Spinal cord (tissue), 10 donors: ENCODE data around the gene QRICH1. TPM values are rescaled to one million over a fixed set of nuclear protein-coding genes. Genes with fewer than 3 reads are reported as not detected.

ENCODE experiments used
- DNase-seq, 6 donors: peaks; one replicate each; pipeline versions ENCODE4 v3.0.0 to v3.0.0-alpha.2; 2013 to 2015; ENCODE audit warnings: low spot score in 6 of 6, low read depth in 4 of 6
- H3K27ac ChIP-seq: one replicate; pipeline ENCODE4 v1.5.1; 2013; ENCODE audit warnings: low read depth, low read length, control low read depth
- H3K27me3 ChIP-seq: one replicate; pipeline ENCODE4 v1.6.1; 2013; ENCODE audit warnings: low read length; ENCODE audit not compliant: control insufficient read depth, insufficient read depth
- H3K36me3 ChIP-seq: one replicate; pipeline ENCODE4 v1.6.1; 2013; ENCODE audit warnings: low read length; ENCODE audit not compliant: control insufficient read depth, insufficient read depth
- H3K4me1 ChIP-seq: one replicate; pipeline ENCODE4 v1.6.1; 2013; ENCODE audit warnings: low read length; ENCODE audit not compliant: control insufficient read depth, insufficient read depth
- H3K4me3 ChIP-seq: one replicate; pipeline ENCODE4 v1.5.1; 2013; ENCODE audit warnings: low read depth, low read length, control low read depth
- H3K9me3 ChIP-seq: one replicate; pipeline ENCODE4 v1.6.1; 2013; ENCODE audit warnings: low read length; ENCODE audit not compliant: control insufficient read depth, insufficient read depth
- WGBS: methylation state at CpG from one replicate; pipeline ENCODE4 v1.1.5; 2013; ENCODE audit warnings: missing lambda C conversion rate; ENCODE audit not compliant: insufficient coverage; 5-methylcytosine and 5-hydroxymethylcytosine counted together
- polyA plus RNA-seq, 2 donors: library from polyadenylated mRNA; unstranded; fragments of 120-200 nt; gene quantifications; one replicate each; pipeline ENCODE4 v1.2.1, GENCODE V29; 2013; ENCODE audit not compliant: insufficient read length in 2 of 2
- total RNA-seq, 2 donors: library from RNA; depleted of rRNA in 1 of 2; stranded (reverse); fragments of 120-200 nt in 1 of 2; fragments of >200 nt in 1 of 2; gene quantifications; one replicate each; pipeline versions ENCODE4 v1.2.3 to v1.2.4, GENCODE V29; 2013 to 2014
- donor health status: healthy.

Gene QRICH1
- total and polyA plus RNA-seq, 4 donors = 62.9 to 104 (median 82.3) TPM

DNA sequence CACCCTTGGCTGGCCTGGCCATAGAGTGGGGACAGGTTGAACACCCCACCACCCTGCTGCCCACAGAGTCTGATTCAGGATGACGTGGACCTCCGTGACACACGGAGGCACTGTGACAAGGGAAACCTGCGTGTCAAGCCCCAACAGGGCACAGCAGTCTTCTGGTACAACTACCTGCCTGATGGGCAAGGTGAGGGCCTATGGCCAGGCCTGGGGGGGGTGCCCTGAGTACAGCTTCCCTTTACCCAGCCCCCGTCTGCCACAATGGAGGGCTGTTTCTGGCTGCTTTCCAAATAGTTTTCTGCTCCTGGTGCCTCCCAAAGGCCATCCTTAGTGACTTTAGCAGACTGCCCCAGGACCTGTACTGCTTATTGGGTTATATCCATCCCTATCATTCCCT is 87.9 kb downstream of the QRICH1 start:
- Histone ChIP-seq H3K27me3 (no peaks in the 10 kb centered on the region), H3K4me1 (peaks cover 31% of the 10 kb centered on the region), H3K9me3 (no peaks in the 10 kb centered on the region), H3K4me3 (peak overlapping the region; percentile 99), H3K27ac (peak overlapping the region; percentile 99), H3K36me3 (peaks cover 33% of the 10 kb centered on the region)
- DNase-seq = no peak
- 95% methylated on average over 5 of the region's 5 CpGs for WGBS

DNA sequence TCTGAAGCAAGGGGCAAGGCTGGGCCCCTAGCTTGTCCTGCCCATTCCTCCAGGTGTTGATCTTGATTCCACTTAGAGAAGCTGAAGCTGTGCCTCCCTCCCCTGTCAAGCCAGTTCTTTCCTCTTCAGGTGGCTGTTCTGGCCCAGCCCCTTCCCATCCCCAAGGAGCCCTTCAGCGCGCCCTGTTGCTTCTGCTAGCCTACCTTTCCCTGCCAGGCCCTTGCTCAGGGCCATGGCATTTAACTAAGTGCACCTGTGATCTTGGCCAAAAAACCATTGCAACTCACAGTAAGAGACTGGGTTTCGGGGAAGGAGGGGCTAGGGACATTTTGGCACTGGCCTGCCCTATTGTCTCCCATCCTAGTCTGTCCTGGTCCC is 88.6 kb downstream of the QRICH1 start:
- DNase-seq = no peak
- H3K4me3 ChIP-seq = no peak overlapping the region
- H3K27ac ChIP-seq = no peak overlapping the region
- peaks cover 31% of the 10 kb centered on the region for H3K4me1 ChIP-seq
- H3K27me3 ChIP-seq = no peaks in the 10 kb centered on the region
- 94% methylated on average over 3 of the region's 3 CpGs for WGBS
- H3K36me3 ChIP-seq = peaks cover 35% of the 10 kb centered on the region
- no peaks in the 10 kb centered on the region for H3K9me3 ChIP-seq

DNA sequence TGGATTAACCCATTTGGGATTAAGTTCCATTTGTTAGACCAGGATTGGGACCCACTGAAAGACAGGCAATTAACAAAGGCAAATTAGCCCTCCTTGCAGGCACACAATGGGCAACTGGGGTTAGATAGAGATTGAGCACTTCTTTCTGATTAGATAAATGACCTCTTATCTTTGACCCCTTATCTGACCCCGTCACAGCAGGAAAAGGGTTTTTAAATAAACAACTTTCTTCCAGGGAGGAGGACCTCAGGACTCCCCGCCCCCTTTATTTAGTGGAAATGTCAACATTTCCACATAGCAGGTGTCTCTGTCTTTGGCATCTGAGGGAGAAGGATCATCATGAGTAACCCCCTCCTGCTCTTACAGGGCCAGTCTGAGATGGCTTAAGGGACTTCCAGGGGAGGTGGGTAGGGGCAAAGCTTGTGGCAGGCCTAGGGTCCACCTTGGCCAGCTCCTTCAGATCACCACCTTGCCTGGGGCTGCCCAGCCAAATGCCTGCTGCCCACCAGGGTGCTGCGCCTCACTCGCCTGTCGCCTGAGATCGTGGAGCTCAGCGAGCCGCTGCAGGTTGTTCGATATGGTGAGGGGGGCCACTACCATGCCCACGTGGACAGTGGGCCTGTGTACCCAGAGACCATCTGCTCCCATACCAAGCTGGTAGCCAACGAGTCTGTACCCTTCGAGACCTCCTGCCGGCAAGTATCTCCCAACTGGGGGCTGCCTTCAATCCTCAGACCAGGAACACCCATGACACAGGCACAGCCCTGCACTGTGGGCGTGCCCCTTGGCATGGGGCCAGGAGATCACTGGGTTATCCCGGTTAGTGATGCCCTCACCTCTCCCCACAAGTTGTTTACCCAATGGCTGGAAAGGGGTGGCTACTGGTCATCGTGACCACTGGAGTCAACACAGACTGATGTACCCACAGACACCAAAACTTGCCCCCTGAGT is 89.2 kb downstream of the QRICH1 start:
- 89% methylated on average over 14 of the region's 16 CpGs for WGBS
- peaks cover 33% of the 10 kb centered on the region for H3K36me3 ChIP-seq
- no peak for DNase-seq
- no peak overlapping the region for H3K27ac ChIP-seq
- H3K4me3 ChIP-seq = no peak overlapping the region
- H3K4me1 ChIP-seq = peaks cover 31% of the 10 kb centered on the region
- no peaks in the 10 kb centered on the region for H3K9me3 ChIP-seq
- H3K27me3 ChIP-seq = no peaks in the 10 kb centered on the region

DNA sequence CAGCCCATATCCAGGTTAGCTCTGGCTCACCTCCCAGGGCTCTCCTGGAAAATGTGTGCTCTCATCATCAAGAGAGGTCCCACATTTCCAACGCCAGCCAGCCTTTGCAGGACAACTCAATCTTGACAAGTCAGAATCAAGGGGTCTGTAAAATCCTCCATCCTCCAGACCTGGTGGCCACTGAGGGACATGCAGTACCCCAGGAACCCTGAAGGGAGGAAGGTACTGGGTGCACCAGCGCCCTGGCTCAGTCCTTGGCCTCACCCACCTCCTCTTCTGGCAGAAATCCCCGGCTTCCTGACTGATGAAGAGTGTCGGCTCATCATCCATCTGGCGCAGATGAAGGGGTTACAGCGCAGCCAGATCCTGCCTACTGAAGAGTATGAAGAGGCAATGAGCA is 92.7 kb downstream of the QRICH1 start:
- Histone ChIP-seq H3K4me3 (no peak overlapping the region), H3K27ac (no peak overlapping the region), H3K27me3 (no peaks in the 10 kb centered on the region), H3K4me1 (peaks cover 31% of the 10 kb centered on the region), H3K9me3 (no peaks in the 10 kb centered on the region), H3K36me3 (peaks cover 57% of the 10 kb centered on the region)
- WGBS = 91% methylated on average over 5 of the region's 6 CpGs
- DNase-seq = no peak

DNA sequence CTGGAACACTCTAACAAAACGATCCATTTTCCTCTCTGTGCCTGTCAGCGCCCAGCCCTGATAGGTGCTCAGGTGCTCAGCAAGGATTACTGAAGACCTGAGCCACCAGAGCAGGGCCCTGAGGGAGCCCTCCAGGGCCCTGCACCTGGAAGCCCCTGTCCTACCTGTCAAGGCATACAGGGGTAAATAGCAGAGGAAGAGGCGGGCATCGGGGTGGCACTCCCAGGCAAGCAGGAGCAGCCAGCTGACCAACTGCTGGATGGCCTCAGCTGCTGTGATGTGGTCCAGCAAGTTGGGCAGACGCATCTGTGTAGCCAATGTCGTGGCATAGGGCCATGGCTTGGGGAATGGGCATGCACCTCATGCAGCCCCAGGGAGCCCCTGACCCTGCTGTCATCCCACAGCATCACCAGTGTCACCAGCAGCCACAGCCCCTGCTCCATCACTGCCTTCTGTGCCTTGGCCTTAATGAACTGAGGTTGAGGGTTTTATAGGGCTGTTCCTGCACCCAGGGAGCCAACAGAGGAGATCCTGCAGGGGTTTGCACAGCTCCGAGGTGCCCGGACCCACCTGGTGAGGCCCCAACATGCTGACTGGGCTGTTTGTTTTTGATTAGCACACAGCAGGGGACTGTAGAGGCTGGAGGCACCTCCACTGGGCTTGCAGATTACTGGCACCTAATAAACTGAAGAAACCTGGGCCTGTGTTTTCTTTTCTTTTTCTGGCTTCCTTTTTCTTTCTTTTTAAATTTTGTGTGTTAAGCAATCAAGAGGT is 94.6 kb downstream of the QRICH1 start:
- DNase-seq = no peak

DNA sequence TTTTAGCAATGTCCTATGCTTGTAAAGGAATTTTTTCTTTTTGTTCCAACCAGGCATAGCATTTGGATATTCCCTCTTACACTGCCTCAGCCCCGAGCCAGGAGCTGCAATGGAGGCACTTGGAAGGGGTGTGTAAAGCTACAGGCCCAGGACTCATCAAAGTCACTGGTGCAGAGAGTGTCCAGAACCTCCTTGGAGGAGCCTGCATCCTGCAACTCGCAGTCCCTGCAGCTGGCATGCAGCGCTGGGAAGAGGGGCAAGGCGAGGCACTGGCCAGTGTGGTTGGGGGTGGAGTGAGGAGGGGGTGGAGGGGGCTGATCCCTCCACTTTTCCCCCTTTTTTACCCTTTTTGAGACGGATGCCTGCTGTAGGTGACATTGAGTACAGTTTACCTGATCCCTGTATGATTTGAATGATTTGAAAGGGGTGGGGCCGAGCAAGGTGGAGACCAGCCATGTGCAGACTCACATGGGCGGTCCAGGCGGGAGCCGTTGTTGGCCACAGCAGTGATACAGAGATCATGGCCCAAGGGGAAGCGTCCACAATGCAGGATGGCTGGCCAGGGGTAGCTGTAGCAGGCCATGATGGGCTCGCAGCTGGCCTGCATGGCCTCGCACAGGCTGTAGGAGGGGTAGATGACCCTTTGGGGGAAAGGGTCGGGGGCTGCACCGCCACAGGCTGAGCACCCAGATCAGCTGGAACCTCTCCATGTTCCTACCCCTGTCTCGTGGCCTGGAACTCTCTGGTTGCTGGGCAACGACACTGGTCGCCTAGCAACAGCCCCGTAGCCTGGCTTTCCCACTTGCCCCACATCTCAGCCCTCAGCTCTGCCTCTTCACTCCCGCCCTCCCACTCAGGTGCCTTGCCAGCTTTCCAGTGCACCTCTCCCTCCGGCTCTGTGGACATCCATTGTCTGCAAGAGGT is 95.9 kb downstream of the QRICH1 start:
- DNase-seq = peak in 2 of 6 donors; percentile 87 to 91
- WGBS = 22% methylated on average over 15 of the region's 20 CpGs
- Histone ChIP-seq H3K27ac (no peak overlapping the region), H3K4me1 (peaks cover 24% of the 10 kb centered on the region), H3K36me3 (peaks cover 69% of the 10 kb centered on the region), H3K4me3 (no peak overlapping the region), H3K9me3 (no peaks in the 10 kb centered on the region), H3K27me3 (no peaks in the 10 kb centered on the region)

More for the DNA sequence above, 94.6 kb downstream of the QRICH1 start:
- Histone ChIP-seq H3K4me3 (no peak overlapping the region), H3K27ac (no peak overlapping the region), H3K27me3 (no peaks in the 10 kb centered on the region), H3K36me3 (peaks cover 65% of the 10 kb centered on the region), H3K9me3 (no peaks in the 10 kb centered on the region), H3K4me1 (peaks cover 24% of the 10 kb centered on the region)
- 75% methylated on average over 8 of the region's 8 CpGs for WGBS

DNA sequence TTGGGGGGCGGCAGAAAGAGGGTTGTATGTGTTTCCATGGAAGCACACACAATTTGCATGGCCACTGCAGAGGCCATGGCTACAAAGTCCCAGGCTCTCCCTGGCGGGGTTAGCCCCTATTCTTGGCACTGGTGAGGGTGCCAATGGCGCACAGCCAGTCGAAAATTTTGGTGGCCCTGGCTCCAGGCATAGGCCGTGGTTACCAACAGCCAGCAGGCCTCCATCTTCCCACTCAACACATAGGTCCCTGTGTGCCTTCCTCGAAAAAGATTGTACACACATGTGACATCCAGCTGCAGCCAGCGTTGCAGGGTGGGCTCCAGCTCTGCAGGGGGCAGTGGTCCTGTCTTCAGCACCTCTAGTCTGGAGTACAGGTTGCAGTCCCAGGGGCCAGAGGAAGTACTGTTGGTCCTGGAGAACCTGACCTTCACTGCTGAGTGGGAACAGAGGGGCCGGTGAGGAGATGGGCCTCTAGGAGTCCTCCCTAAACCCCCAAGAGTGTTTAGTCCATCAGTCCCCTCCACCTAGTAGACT is 96.7 kb downstream of the QRICH1 start:
- H3K4me1 ChIP-seq = peaks cover 24% of the 10 kb centered on the region
- H3K27me3 ChIP-seq = no peaks in the 10 kb centered on the region
- H3K36me3 ChIP-seq = peaks cover 62% of the 10 kb centered on the region
- WGBS = 68% methylated on average over 8 of the region's 8 CpGs
- no peak overlapping the region for H3K4me3 ChIP-seq
- DNase-seq = no peak
- no peaks in the 10 kb centered on the region for H3K9me3 ChIP-seq
- no peak overlapping the region for H3K27ac ChIP-seq

DNA sequence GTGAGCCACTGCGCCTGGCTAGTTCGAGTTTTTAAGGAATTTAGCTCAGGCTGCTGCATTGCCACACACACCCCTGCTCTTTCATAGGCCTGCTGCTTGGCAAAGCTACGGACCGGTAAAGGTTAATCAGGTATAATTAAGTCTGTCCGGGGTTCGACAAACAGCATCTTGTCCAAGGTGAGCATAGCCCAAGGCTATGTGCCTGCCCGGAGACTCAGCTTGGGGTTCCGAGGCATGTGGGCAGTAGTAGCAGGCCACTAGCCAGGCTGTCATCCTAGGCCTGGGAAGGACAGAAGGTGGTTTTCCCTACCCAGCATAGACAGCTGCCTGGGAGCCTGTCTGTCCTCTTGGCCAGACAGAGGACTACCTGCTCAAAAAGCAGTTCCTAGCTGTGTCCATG is 97.2 kb downstream of the QRICH1 start:
- Histone ChIP-seq H3K4me1 (peaks cover 26% of the 10 kb centered on the region), H3K27me3 (no peaks in the 10 kb centered on the region), H3K27ac (no peak overlapping the region), H3K9me3 (no peaks in the 10 kb centered on the region), H3K36me3 (peaks cover 57% of the 10 kb centered on the region), H3K4me3 (no peak overlapping the region)
- DNase-seq = no peak
- WGBS = 96% methylated on average over 7 of the region's 8 CpGs

DNA sequence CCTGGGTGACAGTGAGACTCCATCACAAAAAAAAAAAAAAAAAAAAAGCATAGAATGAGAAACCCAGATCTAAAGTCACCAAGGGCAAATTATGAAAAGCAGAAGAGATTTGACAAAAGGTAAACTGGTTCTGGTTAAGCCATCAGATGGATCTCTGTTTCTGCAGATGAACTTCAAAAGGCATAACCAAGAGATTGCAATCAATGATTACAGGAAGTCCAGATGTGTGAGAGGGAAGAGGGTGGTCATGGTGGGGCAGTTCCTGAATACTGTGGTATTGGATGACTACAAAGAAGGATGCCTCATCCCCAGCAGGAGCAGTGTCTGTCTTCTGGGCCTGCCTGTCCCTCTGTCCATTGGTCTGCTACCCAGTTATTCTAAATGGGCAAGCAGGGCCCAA is 100.0 kb downstream of the QRICH1 start:
- Histone ChIP-seq H3K27me3 (no peaks in the 10 kb centered on the region), H3K27ac (no peak overlapping the region), H3K4me3 (no peak overlapping the region), H3K4me1 (peaks cover 41% of the 10 kb centered on the region), H3K36me3 (peaks cover 40% of the 10 kb centered on the region), H3K9me3 (no peaks in the 10 kb centered on the region)
- DNase-seq = no peak
